ENCODE measurements around the gene MYOM3.

GRCh38 chr1:24142546-24143534 lies 30.9 kb upstream of the MYOM3 start, which contains the start of gene IL22RA1:
- TF ChIP-seq ZNF274 (IDR thresholded peaks at IDR 0.05; ENCODE audit: low read depth, low read length), result no peak
- TF ChIP-seq SUZ12 (IDR thresholded peaks at IDR 0.05; ENCODE audit: extremely low read depth, insufficient read depth, insufficient read length), result no peak
- no peak for TF ChIP-seq YY1 (IDR thresholded peaks at IDR 0.05; ENCODE audit: insufficient read depth, insufficient read length)
